ENCODE measurements around the gene B9D1. TPM values are rescaled to one million over a fixed set of nuclear protein-coding genes. Genes with fewer than 3 reads are reported as not detected.

B9D1 gene
- total and polyA plus RNA-seq, 9 of the 15 experiments (the other 6 are each of a cell fraction or from before 2014, with no cell fraction given) = 8.9 to 28.0 (median 17.9) TPM

DNA sequence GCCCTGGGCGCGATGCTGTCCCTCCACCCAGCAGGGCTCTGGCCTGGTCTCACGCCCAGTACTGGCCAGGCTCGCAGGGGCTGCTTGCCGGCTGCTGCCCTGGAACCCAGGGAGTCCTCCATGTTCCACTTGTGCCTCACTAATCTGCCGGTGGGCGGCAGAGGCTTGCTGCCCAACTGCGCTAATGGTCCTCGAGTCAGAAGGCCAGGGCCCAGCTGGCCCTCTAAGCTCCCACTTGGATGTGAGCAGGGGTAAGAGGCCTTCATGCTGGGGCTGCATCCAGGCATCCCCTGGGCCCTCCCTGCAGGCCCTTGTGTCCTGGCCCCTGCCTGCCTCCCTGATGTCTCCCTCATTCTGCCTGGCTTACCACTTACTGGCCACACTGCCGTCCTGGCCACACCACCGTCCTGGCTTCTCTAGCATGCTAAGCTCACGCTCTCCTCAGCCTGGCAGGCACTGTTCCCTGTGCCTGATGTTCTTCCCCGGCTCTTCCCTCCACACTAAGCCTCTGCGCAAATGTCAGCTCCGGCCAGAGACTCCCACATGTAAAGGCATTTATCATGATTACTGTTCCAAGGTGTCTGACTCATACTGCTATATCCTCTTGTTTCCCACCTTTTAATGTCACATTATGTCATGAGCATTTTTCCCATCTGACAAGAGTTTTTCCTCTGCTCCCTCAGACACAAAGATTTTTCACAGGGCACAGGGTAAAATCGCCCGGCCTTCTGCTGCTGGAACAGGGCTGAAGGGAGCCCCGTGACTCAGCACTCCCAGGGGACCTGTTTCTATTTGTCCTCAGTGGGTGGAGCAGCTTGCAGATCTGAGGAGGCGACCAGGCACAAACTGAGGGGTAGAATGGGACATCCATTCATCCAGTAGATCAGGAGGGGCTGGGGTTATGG lies 15.9 kb downstream of the B9D1 start (continued):
- TF ChIP-seq CHD1 (IDR thresholded peaks at IDR 0.05; ENCODE audit: low read length) (no peak), NFRKB (IDR thresholded peaks at IDR 0.05; ENCODE audit: low read depth) (no peak), HDAC3 (IDR thresholded peaks at IDR 0.05; ENCODE audit: borderline replicate concordance, partially characterized antibody) (no peak), NFIC (IDR thresholded peaks at IDR 0.05) (no peak), ARNT (IDR thresholded peaks at IDR 0.05) (0 out of 4 replicates have a peak, but pooled peaks of 1 of the 2 experiments have one; percentile 30), PRPF4 (IDR thresholded peaks at IDR 0.05; ENCODE audit: insufficient read depth, low read depth, low read length, poor library complexity, severe bottlenecking) (no peak), RAD51 (IDR thresholded peaks at IDR 0.05; ENCODE audit: borderline replicate concordance, low read depth) (no peak), TAF7 (tag; IDR thresholded peaks at IDR 0.05) (no peak), BRCA1 (IDR thresholded peaks at IDR 0.05) (no peak), BRCA1 (CRISPR knock-in tag; IDR thresholded peaks at IDR 0.05) (no peak), SMARCE1 (IDR thresholded peaks at IDR 0.05) (peak; percentile 82), NFATC3 (IDR thresholded peaks at IDR 0.05) (no peak), ILK (tag; IDR thresholded peaks at IDR 0.05; ENCODE audit: borderline replicate concordance, low read depth) (no peak), FIP1L1 (IDR thresholded peaks at IDR 0.05; ENCODE audit: low read depth, low read length, poor library complexity, severe bottlenecking) (no peak), RBM25 (IDR thresholded peaks at IDR 0.05; ENCODE audit: low read depth, low read length, severe bottlenecking) (no peak), ILF3 (IDR thresholded peaks at IDR 0.05; ENCODE audit: borderline replicate concordance) (no peak), MBD2 (IDR thresholded peaks at IDR 0.05; ENCODE audit: borderline replicate concordance, low read depth) (no peak), ZNF143 (CRISPR knock-in tag; IDR thresholded peaks at IDR 0.05) (no peak)
- TF ChIP-seq, protein P1, sequence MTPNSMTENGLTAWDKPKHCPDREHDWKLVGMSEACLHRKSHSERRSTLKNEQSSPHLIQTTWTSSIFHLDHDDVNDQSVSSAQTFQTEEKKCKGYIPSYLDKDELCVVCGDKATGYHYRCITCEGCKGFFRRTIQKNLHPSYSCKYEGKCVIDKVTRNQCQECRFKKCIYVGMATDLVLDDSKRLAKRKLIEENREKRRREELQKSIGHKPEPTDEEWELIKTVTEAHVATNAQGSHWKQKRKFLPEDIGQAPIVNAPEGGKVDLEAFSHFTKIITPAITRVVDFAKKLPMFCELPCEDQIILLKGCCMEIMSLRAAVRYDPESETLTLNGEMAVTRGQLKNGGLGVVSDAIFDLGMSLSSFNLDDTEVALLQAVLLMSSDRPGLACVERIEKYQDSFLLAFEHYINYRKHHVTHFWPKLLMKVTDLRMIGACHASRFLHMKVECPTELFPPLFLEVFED (CRISPR knock-in tag; conservative IDR thresholded peaks at IDR 0.05) = no peak
- TF ChIP-seq, protein P2, sequence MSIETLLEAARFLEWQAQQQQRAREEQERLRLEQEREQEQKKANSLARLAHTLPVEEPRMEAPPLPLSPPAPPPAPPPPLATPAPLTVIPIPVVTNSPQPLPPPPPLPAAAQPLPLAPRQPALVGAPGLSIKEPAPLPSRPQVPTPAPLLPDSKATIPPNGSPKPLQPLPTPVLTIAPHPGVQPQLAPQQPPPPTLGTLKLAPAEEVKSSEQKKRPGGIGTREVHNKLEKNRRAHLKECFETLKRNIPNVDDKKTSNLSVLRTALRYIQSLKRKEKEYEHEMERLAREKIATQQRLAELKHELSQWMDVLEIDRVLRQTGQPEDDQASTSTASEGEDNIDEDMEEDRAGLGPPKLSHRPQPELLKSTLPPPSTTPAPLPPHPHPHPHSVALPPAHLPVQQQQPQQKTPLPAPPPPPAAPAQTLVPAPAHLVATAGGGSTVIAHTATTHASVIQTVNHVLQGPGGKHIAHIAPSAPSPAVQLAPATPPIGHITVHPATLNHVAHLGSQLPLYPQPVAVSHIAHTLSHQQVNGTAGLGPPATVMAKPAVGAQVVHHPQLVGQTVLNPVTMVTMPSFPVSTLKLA (conservative IDR thresholded peaks at IDR 0.05) = peak in 1 of 2 experiments; percentile 32; a peak in 1 of 4 replicates
- TF ChIP-seq, protein P3, sequence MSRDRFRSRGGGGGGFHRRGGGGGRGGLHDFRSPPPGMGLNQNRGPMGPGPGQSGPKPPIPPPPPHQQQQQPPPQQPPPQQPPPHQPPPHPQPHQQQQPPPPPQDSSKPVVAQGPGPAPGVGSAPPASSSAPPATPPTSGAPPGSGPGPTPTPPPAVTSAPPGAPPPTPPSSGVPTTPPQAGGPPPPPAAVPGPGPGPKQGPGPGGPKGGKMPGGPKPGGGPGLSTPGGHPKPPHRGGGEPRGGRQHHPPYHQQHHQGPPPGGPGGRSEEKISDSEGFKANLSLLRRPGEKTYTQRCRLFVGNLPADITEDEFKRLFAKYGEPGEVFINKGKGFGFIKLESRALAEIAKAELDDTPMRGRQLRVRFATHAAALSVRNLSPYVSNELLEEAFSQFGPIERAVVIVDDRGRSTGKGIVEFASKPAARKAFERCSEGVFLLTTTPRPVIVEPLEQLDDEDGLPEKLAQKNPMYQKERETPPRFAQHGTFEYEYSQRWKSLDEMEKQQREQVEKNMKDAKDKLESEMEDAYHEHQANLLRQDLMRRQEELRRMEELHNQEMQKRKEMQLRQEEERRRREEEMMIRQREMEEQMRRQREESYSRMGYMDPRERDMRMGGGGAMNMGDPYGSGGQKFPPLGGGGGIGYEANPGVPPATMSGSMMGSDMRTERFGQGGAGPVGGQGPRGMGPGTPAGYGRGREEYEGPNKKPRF (IDR thresholded peaks at IDR 0.05; ENCODE audit: low read depth, low read length) = no peak

All from K562 (cell line).